ENCODE data around the gene DDTL. TPM values are rescaled to one million over a fixed set of nuclear protein-coding genes. Genes with fewer than 3 reads are reported as not detected.
"Not testable (repeated sequence)": the region's sequence is repeated elsewhere in the genome, so short reads cannot be mapped to it uniquely, and the experiment has no call there.

Gene DDTL
- total and polyA plus RNA-seq, 2 donors from 2014 or later, result 5.6 to 6.9 TPM

DNA sequence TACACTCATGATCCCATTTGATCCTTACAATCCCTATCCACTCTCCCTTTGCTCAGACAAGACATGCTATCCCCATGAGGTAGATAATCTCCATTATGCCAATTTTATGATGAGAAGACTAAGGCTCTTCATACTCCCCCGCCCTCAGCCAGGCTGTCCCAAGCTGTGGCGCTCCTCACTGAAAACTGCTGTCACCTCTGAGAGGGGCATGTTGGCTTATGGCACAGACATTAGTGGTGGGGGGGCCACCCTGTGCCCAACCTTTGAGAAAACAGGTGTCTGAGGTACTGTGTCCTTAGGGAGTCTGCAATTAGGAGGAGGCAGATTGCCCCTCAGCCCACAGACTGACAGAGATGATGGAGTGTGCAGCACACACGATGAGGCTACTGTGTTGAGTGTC is 2.4 kb downstream of the DDTL start:
- H3K27ac ChIP-seq (ENCODE audit: low read depth in 2 of 2, low read length in 2 of 2), result no peak overlapping the region
- H3K4me3 ChIP-seq (ENCODE audit: low read length in 3 of 3), result no peak overlapping the region
- intact Hi-C loops (cut with DNase I), result no loop called here
- TF ChIP-seq, protein P1, sequence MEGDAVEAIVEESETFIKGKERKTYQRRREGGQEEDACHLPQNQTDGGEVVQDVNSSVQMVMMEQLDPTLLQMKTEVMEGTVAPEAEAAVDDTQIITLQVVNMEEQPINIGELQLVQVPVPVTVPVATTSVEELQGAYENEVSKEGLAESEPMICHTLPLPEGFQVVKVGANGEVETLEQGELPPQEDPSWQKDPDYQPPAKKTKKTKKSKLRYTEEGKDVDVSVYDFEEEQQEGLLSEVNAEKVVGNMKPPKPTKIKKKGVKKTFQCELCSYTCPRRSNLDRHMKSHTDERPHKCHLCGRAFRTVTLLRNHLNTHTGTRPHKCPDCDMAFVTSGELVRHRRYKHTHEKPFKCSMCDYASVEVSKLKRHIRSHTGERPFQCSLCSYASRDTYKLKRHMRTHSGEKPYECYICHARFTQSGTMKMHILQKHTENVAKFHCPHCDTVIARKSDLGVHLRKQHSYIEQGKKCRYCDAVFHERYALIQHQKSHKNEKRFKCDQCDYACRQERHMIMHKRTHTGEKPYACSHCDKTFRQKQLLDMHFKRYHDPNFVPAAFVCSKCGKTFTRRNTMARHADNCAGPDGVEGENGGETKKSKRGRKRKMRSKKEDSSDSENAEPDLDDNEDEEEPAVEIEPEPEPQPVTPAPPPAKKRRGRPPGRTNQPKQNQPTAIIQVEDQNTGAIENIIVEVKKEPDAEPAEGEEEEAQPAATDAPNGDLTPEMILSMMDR (IDR thresholded peaks at IDR 0.05; ENCODE audit: borderline replicate concordance, extremely low read depth, insufficient read depth), result no peak
- no peak for FAIRE-seq
- peaks cover 0 to 14% (median 7%) of the 10 kb centered on the region in 3 donors for H3K36me3 ChIP-seq (ENCODE audit: control insufficient read depth in 2 of 3, insufficient read depth in 3 of 3, low read length in 3 of 3)
- H3K9me3 ChIP-seq (ENCODE audit: control insufficient read depth in 2 of 3, insufficient read depth in 1 of 3, low read length in 3 of 3), result no peaks in the 10 kb centered on the region
- peaks cover 0 to 12% (median 0%) of the 10 kb centered on the region in 3 donors for H3K4me1 ChIP-seq (ENCODE audit: control insufficient read depth in 2 of 3, insufficient read depth in 2 of 3, low read depth in 1 of 3, low read length in 3 of 3)
- H3K9ac ChIP-seq (ENCODE audit: low read length in 3 of 3), result no peak overlapping the region
- peak in 1 of 5 donors; percentile 29 for DNase-seq
- H3K27me3 ChIP-seq (ENCODE audit: control insufficient read depth, insufficient read depth, low read length), result no peaks in the 10 kb centered on the region

DNA sequence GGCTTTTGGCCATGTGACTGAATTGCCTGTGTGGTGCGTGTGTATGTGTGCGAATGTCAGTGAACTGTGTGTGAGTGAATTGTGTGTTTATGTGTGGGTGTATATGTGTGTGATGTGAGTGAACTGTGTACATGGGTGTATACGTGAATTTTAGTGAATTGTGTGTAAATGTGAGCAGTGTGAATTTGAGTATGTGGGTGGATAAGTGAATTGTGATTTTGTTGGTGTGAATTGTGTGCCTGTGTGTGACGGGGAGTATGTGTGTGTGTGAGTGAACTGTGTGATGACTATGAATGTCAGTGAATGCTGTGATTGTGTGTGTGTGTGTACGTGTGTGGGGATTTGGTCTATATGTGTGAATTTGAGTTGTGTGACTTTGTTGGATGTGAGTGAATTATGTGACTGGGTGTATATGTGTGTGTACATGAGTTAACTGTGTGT is 3.5 kb downstream of the DDTL start:
- intact Hi-C loops (cut with DNase I), result no loop called here
- TF ChIP-seq, protein P1 (IDR thresholded peaks at IDR 0.05; ENCODE audit: borderline replicate concordance, extremely low read depth, insufficient read depth), result no peak
- no peak for FAIRE-seq

DNA sequence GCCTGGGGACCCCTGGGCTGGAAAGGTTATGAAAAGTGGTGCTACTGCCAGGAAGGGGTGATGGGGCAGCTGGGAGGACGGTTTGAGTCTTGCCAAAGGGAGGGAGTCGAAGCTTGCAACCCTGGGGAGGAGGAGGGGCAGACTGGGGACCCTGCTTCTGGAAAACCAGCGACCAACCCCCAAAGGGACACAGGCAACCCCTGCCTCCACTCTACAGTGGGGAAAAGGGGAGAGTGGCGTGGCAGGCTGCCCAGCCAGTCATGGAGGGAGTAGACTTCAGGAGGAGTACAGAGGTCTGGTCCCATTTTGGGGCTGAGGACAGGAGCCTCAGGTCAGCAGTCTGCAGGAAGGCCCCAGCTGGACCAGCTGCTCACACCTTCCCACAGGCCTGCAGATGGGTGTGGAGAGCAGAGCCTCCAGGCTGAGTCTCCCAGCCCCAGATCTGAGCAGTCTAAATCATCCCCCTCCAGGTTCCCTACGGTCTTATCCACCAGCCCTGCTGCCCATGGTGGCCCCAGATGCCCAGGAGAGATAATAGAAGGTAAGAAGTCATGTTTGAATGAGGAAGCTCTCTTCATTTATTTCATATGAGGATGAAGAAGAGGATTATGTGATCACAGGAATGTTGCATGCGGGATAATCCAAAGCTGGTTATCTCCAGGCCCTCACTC is 4.3 kb downstream of the DDTL start:
- DNase-seq (peak in 1 of 5 donors; percentile 37), FAIRE-seq (no peak)
- Histone ChIP-seq H3K36me3 (ENCODE audit: control insufficient read depth in 2 of 3, insufficient read depth in 3 of 3, low read length in 3 of 3) (peaks cover 0 to 14% (median 7%) of the 10 kb centered on the region in 3 donors), H3K4me1 (ENCODE audit: control insufficient read depth in 2 of 3, insufficient read depth in 2 of 3, low read depth in 1 of 3, low read length in 3 of 3) (peaks cover 0 to 12% (median 0%) of the 10 kb centered on the region in 3 donors), H3K9ac (ENCODE audit: low read length in 3 of 3) (no peak overlapping the region), H3K4me3 (ENCODE audit: low read length in 3 of 3) (no peak overlapping the region), H3K27ac (ENCODE audit: low read depth in 2 of 2, low read length in 2 of 2) (no peak overlapping the region), H3K27me3 (ENCODE audit: control insufficient read depth, insufficient read depth, low read length) (no peaks in the 10 kb centered on the region), H3K9me3 (ENCODE audit: control insufficient read depth in 2 of 3, insufficient read depth in 1 of 3, low read length in 3 of 3) (no peaks in the 10 kb centered on the region)
- intact Hi-C loops (cut with DNase I), result no loop called here
- TF ChIP-seq, protein P1 (IDR thresholded peaks at IDR 0.05; ENCODE audit: borderline replicate concordance, extremely low read depth, insufficient read depth), result no peak

More for the DNA sequence above, 3.5 kb downstream of the DDTL start:
- no peak for DNase-seq
- Histone ChIP-seq H3K4me3 (ENCODE audit: low read length in 3 of 3) (no peak overlapping the region), H3K9ac (ENCODE audit: low read length in 3 of 3) (no peak overlapping the region), H3K27ac (ENCODE audit: low read depth in 2 of 2, low read length in 2 of 2) (no peak overlapping the region), H3K9me3 (ENCODE audit: control insufficient read depth in 2 of 3, insufficient read depth in 1 of 3, low read length in 3 of 3) (no peaks in the 10 kb centered on the region), H3K27me3 (ENCODE audit: control insufficient read depth, insufficient read depth, low read length) (no peaks in the 10 kb centered on the region), H3K4me1 (ENCODE audit: control insufficient read depth in 2 of 3, insufficient read depth in 2 of 3, low read depth in 1 of 3, low read length in 3 of 3) (peaks cover 0 to 12% (median 0%) of the 10 kb centered on the region in 3 donors), H3K36me3 (ENCODE audit: control insufficient read depth in 2 of 3, insufficient read depth in 3 of 3, low read length in 3 of 3) (peaks cover 0 to 14% (median 7%) of the 10 kb centered on the region in 3 donors)

DNA sequence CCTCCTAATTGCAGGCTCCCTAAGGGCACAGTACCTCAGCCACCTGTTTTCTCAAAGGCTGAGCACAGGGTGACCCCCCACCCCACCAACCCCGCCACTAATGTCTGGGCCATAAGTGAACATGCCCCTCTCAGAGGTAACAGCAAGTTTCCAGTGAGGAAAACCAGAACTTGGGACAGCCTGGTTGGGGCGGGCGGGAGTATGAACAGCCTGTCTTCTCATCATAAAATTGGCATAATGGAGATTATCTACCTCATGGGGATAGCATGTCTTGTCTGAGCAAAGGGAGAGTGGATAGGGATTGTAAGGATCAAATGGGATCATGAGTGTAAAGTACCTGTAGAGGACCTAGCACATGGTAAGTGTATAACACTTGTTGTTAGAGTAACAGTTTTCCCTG is 5.2 kb downstream of the DDTL start:
- H3K9me3 ChIP-seq (ENCODE audit: control insufficient read depth in 2 of 3, insufficient read depth in 1 of 3, low read length in 3 of 3); FAIRE-seq; H3K27me3 ChIP-seq (ENCODE audit: control insufficient read depth, insufficient read depth, low read length); H3K4me3 ChIP-seq (ENCODE audit: low read length in 3 of 3); intact Hi-C loops (cut with DNase I); H3K9ac ChIP-seq (ENCODE audit: low read length in 3 of 3); H3K27ac ChIP-seq (ENCODE audit: low read depth in 2 of 2, low read length in 2 of 2); DNase-seq: not testable (repeated sequence)
- H3K36me3 ChIP-seq (ENCODE audit: control insufficient read depth in 2 of 3, insufficient read depth in 3 of 3, low read length in 3 of 3), result peaks cover 0 to 14% (median 7%) of the 10 kb centered on the region in 3 donors
- peaks cover 0 to 12% (median 0%) of the 10 kb centered on the region in 3 donors for H3K4me1 ChIP-seq (ENCODE audit: control insufficient read depth in 2 of 3, insufficient read depth in 2 of 3, low read depth in 1 of 3, low read length in 3 of 3)

DNA sequence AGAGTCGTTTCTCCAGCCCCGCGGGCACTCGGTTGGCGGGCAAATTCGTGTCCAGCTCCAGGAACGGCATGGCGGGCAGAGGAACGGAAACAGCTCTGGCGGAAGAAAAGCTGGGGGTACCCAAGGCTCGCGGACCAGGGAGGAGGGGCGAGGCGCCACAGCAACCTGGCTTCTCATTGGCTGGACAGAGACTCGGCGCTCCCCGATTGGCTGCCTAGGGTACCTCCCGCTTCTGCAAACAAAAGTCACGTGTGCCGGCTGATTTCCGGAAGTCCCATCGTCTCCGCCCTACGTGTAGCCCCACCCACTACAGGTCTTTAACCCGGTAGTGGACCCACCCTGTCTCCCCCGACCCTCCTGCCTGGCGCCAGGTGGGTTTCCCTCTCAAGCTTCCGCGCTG is 7.7 kb downstream of the DDTL start, which contains the start of gene DDT:
DDT (minus strand) TSS at position 97 of the 400 bp plus-strand sequence; CDS start at position 70, 27 bp downstream.
- peaks cover 0 to 11% (median 5%) of the 10 kb centered on the region in 3 donors for H3K36me3 ChIP-seq (ENCODE audit: control insufficient read depth in 2 of 3, insufficient read depth in 3 of 3, low read length in 3 of 3)
- H3K27ac ChIP-seq (ENCODE audit: low read depth in 2 of 2, low read length in 2 of 2); H3K9me3 ChIP-seq (ENCODE audit: control insufficient read depth in 2 of 3, insufficient read depth in 1 of 3, low read length in 3 of 3); H3K9ac ChIP-seq (ENCODE audit: low read length in 3 of 3); H3K4me3 ChIP-seq (ENCODE audit: low read length in 3 of 3); H3K4me1 ChIP-seq (ENCODE audit: control insufficient read depth in 2 of 3, insufficient read depth in 2 of 3, low read depth in 1 of 3, low read length in 3 of 3); DNase-seq; H3K27me3 ChIP-seq (ENCODE audit: control insufficient read depth, insufficient read depth, low read length); intact Hi-C loops (cut with DNase I): not testable (repeated sequence)
- peak; percentile 98 for FAIRE-seq

DNA sequence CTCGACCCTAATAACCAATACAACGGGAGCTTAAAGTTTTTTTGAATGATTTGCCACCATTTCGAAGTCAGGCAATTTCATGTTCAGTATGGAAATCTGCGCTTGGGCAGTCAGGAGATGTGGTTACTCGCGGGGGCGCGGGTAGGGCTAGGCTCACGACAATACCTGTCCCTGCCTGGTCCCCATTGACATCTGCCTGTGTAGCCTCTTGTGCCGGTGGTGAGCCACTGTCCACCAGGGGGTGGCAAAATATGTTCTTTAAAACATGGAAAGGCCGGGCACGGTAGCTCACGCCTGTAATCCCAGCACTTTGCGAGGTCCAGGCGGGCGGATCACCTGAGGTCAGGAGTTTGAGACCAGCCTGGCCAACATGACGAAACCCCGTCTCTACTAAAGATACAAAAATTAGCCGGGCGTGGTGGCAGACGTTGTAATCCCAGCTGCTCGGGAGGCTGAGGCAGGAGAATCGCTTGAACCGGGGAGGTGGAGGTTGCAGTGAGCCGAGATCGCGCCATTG is 8.2 kb downstream of the DDTL start:
- H3K4me3 ChIP-seq (ENCODE audit: low read length in 3 of 3); H3K27ac ChIP-seq (ENCODE audit: low read depth in 2 of 2, low read length in 2 of 2); H3K9me3 ChIP-seq (ENCODE audit: control insufficient read depth in 2 of 3, insufficient read depth in 1 of 3, low read length in 3 of 3); DNase-seq; H3K4me1 ChIP-seq (ENCODE audit: control insufficient read depth in 2 of 3, insufficient read depth in 2 of 3, low read depth in 1 of 3, low read length in 3 of 3); FAIRE-seq; H3K9ac ChIP-seq (ENCODE audit: low read length in 3 of 3); H3K36me3 ChIP-seq (ENCODE audit: control insufficient read depth in 2 of 3, insufficient read depth in 3 of 3, low read length in 3 of 3); intact Hi-C loops (cut with DNase I); H3K27me3 ChIP-seq (ENCODE audit: control insufficient read depth, insufficient read depth, low read length): not testable (repeated sequence)
